Body of pancreas (tissue), 4 donors: ENCODE results near the gene OR1S2. TPM values are rescaled to one million over a fixed set of nuclear protein-coding genes. Genes with fewer than 3 reads are reported as not detected.

Experiments
- ATAC-seq: fragments of 150-250 bp; one replicate; pipeline ENCODE4 v1.9.1; 2016
- DNase-seq, 4 donors: peaks; one replicate each; pipeline ENCODE4 v3.0.0-alpha.2; 2019
- H3K27ac ChIP-seq, 4 donors: fragments of 200-600 bp; sonication (generic); 1 replicate in 3 of 4; 2 replicates in 1 of 4; pipeline versions ENCODE4 v1.5.1 to v1.6.1; 2016 to 2019; ENCODE audit warnings: mild to moderate bottlenecking in 1 of 4, mixed read lengths in 1 of 4, moderate library complexity in 1 of 4
- H3K27me3 ChIP-seq, 2 donors: fragments of 200-600 bp; sonication (generic); one replicate each; pipeline ENCODE4 v1.6.0; 2016; ENCODE audit warnings: mild to moderate bottlenecking in 1 of 2
- H3K36me3 ChIP-seq, 2 donors: fragments of 200-600 bp; sonication (generic); replicated peaks in 1 of 2; 2 replicates each; pipeline ENCODE4 v1.5.1; 2016; ENCODE audit warnings: low read depth in 2 of 2; ENCODE audit not compliant: insufficient read depth in 1 of 2
- H3K4me1 ChIP-seq: fragments of 200-600 bp; sonication (generic); one replicate; pipeline ENCODE4 v1.6.0; 2016
- H3K4me3 ChIP-seq, 2 donors: fragments of 200-600 bp; sonication (generic); 1 replicate in 1 of 2; 2 replicates in 1 of 2; pipeline ENCODE4 v1.5.1; 2016 to 2019
- H3K9me3 ChIP-seq, 3 donors: fragments of 200-600 bp; sonication (generic); 1 replicate in 2 of 3; 2 replicates in 1 of 3; pipeline ENCODE4 v1.5.1; 2016
- CTCF ChIP-seq, 7 experiments: fragments of 450-650 bp in 4 of 7; fragments of 200-600 bp in 3 of 7; sonication (generic) in 3 of 7; IDR thresholded peaks; one replicate each; pipeline ENCODE4 v1.5.1; 2016 to 2019; ENCODE audit warnings: antibody characterized with exemption in 7 of 7
- POLR2A ChIP-seq, 3 donors: fragments of 450-650 bp; IDR thresholded peaks; one replicate each; pipeline ENCODE4 v1.6.1; 2016; ENCODE audit warnings: antibody characterized with exemption in 3 of 3, mild to moderate bottlenecking in 2 of 3
- WGBS, 2 donors: methylation state at CpG; one replicate each; pipeline ENCODE4 v1.1.5; 2017; 5-methylcytosine and 5-hydroxymethylcytosine counted together
- intact Hi-C: fragments of 100-400 bp; cut with DNase I; formaldehyde crosslinking; loops from one replicate; pipeline ENCODE4 v1.15.1; 2023
- total RNA-seq, 2 donors: library from RNA; depleted of rRNA; stranded (reverse); fragments of >200 nt; gene quantifications; one replicate each; pipeline ENCODE4 v1.1.0, GENCODE V29; 2016

OR1S2 gene
- total RNA-seq, 2 donors from 2014 or later = not detected

- no peak for DNase-seq
- H3K27ac ChIP-seq = no peak overlapping the region
- intact Hi-C loops = no loop called here
These were observed 17.0 kb downstream of the OR1S2 start for GRCh38 chr11:58186938-58187337.

GRCh38 chr11:58179648-58180047 is 24.3 kb downstream of the OR1S2 start:
- ATAC-seq (no peak), DNase-seq (peak in 2 of 4 donors; percentile 12 to 13)
- no peaks in the 10 kb centered on the region for H3K9me3 ChIP-seq
- H3K36me3 ChIP-seq = no peaks in the 10 kb centered on the region
- TF ChIP-seq POLR2A (IDR thresholded peaks at IDR 0.05) (no peak), CTCF (IDR thresholded peaks at IDR 0.05) (no peak)
- H3K27me3 ChIP-seq = no peaks in the 10 kb centered on the region
- no peak overlapping the region for H3K27ac ChIP-seq
- intact Hi-C loops = no loop called here
- H3K4me3 ChIP-seq = no peak overlapping the region
- no peaks in the 10 kb centered on the region for H3K4me1 ChIP-seq
- 67 to 75% methylated on average over 7 of the region's 7 CpGs for WGBS, 2 donors

More at GRCh38 chr11:58186938-58187337, 17.0 kb downstream of the OR1S2 start:
- no peaks in the 10 kb centered on the region for H3K9me3 ChIP-seq
- H3K27me3 ChIP-seq = no peaks in the 10 kb centered on the region
- no peak for TF ChIP-seq CTCF (IDR thresholded peaks at IDR 0.05)
- TF ChIP-seq POLR2A (IDR thresholded peaks at IDR 0.05) = no peak
- H3K4me3 ChIP-seq = no peak overlapping the region
- no peaks in the 10 kb centered on the region for H3K36me3 ChIP-seq
- WGBS, 2 donors = 70 to 85% methylated on average over 4 of the region's 4 CpGs
- ATAC-seq = no peak
- H3K4me1 ChIP-seq = no peaks in the 10 kb centered on the region

GRCh38 chr11:58178444-58178843 is 25.5 kb downstream of the OR1S2 start:
- no peak for TF ChIP-seq CTCF (IDR thresholded peaks at IDR 0.05)
- no peak for TF ChIP-seq POLR2A (IDR thresholded peaks at IDR 0.05)
- no peaks in the 10 kb centered on the region for H3K9me3 ChIP-seq
- DNase-seq (no peak), ATAC-seq (no peak)
- no peak overlapping the region for H3K4me3 ChIP-seq
- no peaks in the 10 kb centered on the region for H3K36me3 ChIP-seq
- WGBS, 2 donors = 77 to 82% methylated on average over 6 of the region's 6 CpGs
- H3K27me3 ChIP-seq = no peaks in the 10 kb centered on the region
- intact Hi-C loops = no loop called here
- no peaks in the 10 kb centered on the region for H3K4me1 ChIP-seq
- no peak overlapping the region for H3K27ac ChIP-seq

- intact Hi-C loops = no loop called here
These were observed 26.4 kb downstream of the OR1S2 start for GRCh38 chr11:58177409-58178054.

More at GRCh38 chr11:58177409-58178054, 26.4 kb downstream of the OR1S2 start:
- ATAC-seq (no peak), DNase-seq (no peak)
- H3K27me3 ChIP-seq = no peaks in the 10 kb centered on the region
- TF ChIP-seq POLR2A (IDR thresholded peaks at IDR 0.05) (no peak), CTCF (IDR thresholded peaks at IDR 0.05) (no peak)
- no peaks in the 10 kb centered on the region for H3K4me1 ChIP-seq
- no peak overlapping the region for H3K27ac ChIP-seq
- WGBS, 2 donors = 54 to 59% methylated on average over 5 of the region's 5 CpGs
- H3K4me3 ChIP-seq = no peak overlapping the region
- no peaks in the 10 kb centered on the region for H3K9me3 ChIP-seq
- H3K36me3 ChIP-seq = no peaks in the 10 kb centered on the region
